ENCODE measurements around the gene C2orf69.

C2orf69 gene

GRCh38 chr2:199962203-199962602 is 51.1 kb downstream of the C2orf69 start:
- no peak for DNase-seq (ENCODE audit: low read depth)
- no peak overlapping the region for H3K4me3 ChIP-seq (ENCODE audit: low read depth, low read length)
- TF ChIP-seq CTCF (IDR thresholded peaks at IDR 0.05; ENCODE audit: low read depth, low read length, missing control alignments) = no peak

- TF ChIP-seq CTCF (IDR thresholded peaks at IDR 0.05; ENCODE audit: low read depth, low read length, missing control alignments) = no peak
- DNase-seq (ENCODE audit: low read depth) = no peak
Measured at GRCh38 chr2:199966405-199966804, 55.3 kb downstream of the C2orf69 start.

GRCh38 chr2:199966976-199967375 is 55.9 kb downstream of the C2orf69 start:
- DNase-seq (ENCODE audit: low read depth) = no peak
- no peak overlapping the region for H3K4me3 ChIP-seq (ENCODE audit: low read depth, low read length)
- TF ChIP-seq CTCF (IDR thresholded peaks at IDR 0.05; ENCODE audit: low read depth, low read length, missing control alignments) = no peak

More at GRCh38 chr2:199966405-199966804, 55.3 kb downstream of the C2orf69 start:
- no peak overlapping the region for H3K4me3 ChIP-seq (ENCODE audit: low read depth, low read length)

GRCh38 chr2:199968126-199968525 is 57.0 kb downstream of the C2orf69 start:
- no peak overlapping the region for H3K4me3 ChIP-seq (ENCODE audit: low read depth, low read length)
- TF ChIP-seq CTCF (IDR thresholded peaks at IDR 0.05; ENCODE audit: low read depth, low read length, missing control alignments) = no peak
- no peak for DNase-seq (ENCODE audit: low read depth)

- no peak for TF ChIP-seq CTCF (IDR thresholded peaks at IDR 0.05; ENCODE audit: low read depth, low read length, missing control alignments)
- H3K4me3 ChIP-seq (ENCODE audit: low read depth, low read length) = no peak overlapping the region
- DNase-seq (ENCODE audit: low read depth) = no peak
Measured at GRCh38 chr2:199972088-199972626, 61.1 kb downstream of the C2orf69 start.

- no peak for TF ChIP-seq CTCF (IDR thresholded peaks at IDR 0.05; ENCODE audit: low read depth, low read length, missing control alignments)
- DNase-seq (ENCODE audit: low read depth) = no peak
Measured at GRCh38 chr2:199973703-199974102, 62.6 kb downstream of the C2orf69 start.

GRCh38 chr2:199975273-199975895 is 64.3 kb downstream of the C2orf69 start:
- DNase-seq (ENCODE audit: low read depth) = no peak

More at GRCh38 chr2:199973703-199974102, 62.6 kb downstream of the C2orf69 start:
- no peak overlapping the region for H3K4me3 ChIP-seq (ENCODE audit: low read depth, low read length)

More at GRCh38 chr2:199975273-199975895, 64.3 kb downstream of the C2orf69 start:
- H3K4me3 ChIP-seq (ENCODE audit: low read depth, low read length) = no peak overlapping the region
- TF ChIP-seq CTCF (IDR thresholded peaks at IDR 0.05; ENCODE audit: low read depth, low read length, missing control alignments) = no peak

All from GM12864 (cell line).